ENCODE data around the gene PPID.

PPID gene

DNA sequence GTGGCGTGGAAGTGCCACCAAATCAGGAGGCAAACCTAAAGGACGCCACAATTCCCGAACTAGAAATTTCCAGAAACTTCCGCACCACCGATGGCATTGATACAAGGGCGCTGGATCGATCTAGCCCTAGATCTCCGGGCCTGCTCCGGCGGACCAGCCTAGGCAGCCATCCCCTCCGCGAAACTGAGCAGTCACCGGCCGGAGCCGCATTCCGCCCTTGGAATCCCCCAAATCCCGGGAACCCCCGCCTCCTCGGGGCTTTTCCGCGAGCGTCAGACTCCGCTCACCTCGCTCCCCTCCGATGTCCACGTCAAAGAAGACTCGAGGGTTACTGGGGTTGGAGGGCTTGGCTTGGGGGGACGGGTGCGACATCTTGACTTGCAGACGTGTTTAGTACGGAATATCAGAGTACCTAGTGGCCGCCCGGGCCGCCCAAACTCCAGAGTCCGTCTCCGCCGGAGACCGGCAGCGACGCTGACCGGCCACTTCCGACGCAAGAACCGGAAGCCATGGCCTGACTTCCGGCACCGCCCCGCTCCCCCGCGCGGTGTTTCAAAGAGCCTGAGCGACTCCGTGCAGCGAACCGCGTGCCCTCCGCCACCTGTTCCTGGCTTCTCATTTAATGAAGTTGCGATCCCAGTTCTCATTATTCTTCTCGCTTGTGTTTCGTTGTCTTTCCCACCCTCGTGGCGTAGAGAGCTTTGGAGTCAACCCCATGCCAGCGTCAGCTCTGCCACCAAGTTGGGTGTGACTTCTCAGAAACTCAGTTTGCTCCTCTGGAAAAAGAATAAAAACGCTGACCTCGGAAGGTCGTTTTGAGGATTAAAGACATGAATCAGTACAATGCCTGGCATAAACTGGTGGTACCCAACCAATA is at the start of gene PPID:
PPID (minus strand) TSS at position 480 of the 877 bp plus-strand sequence; CDS start at position 372, 108 bp downstream.
- TF ChIP-seq, protein P1, sequence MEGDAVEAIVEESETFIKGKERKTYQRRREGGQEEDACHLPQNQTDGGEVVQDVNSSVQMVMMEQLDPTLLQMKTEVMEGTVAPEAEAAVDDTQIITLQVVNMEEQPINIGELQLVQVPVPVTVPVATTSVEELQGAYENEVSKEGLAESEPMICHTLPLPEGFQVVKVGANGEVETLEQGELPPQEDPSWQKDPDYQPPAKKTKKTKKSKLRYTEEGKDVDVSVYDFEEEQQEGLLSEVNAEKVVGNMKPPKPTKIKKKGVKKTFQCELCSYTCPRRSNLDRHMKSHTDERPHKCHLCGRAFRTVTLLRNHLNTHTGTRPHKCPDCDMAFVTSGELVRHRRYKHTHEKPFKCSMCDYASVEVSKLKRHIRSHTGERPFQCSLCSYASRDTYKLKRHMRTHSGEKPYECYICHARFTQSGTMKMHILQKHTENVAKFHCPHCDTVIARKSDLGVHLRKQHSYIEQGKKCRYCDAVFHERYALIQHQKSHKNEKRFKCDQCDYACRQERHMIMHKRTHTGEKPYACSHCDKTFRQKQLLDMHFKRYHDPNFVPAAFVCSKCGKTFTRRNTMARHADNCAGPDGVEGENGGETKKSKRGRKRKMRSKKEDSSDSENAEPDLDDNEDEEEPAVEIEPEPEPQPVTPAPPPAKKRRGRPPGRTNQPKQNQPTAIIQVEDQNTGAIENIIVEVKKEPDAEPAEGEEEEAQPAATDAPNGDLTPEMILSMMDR (IDR thresholded peaks at IDR 0.05; ENCODE audit: control extremely low read depth, extremely low read depth, low read depth, missing control alignments): no peak
- POLR2A ChIA-PET: no interaction called here
- peak; percentile 90 for DNase-seq (ENCODE audit: extremely low spot score)
- CTCF ChIA-PET: interaction anchor here (0.6 to 1.3 kb wide), 2 partner anchors 11 to 127 kb away, joined by 3 read pairs; no protein-coding TSS in a partner anchor

DNA sequence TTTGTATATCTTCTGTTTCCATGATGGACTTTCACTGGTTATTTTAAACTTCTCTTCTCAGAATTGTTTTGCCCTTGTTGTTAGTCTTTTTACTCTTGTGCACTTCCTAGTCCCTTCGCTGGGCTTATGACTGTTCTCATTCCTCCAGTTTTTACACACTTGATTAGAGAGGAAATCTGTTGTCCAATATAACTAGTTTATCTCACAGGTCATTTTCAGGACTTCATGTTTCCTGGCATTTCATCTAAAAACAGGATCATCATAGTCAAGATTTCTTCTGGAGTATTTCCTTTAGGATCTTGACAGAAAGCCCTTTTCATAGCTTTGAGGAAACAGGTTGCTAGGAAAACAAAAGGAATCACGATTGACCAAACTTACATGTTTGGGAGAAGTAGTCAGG is 48.6 kb upstream of the PPID start:
- TF ChIP-seq, protein P1 (IDR thresholded peaks at IDR 0.05; ENCODE audit: control extremely low read depth, extremely low read depth, low read depth, missing control alignments): no peak
- POLR2A ChIA-PET: no interaction called here
- CTCF ChIA-PET: no interaction called here
- DNase-seq (ENCODE audit: extremely low spot score): no peak

- TF ChIP-seq, protein P1 (IDR thresholded peaks at IDR 0.05; ENCODE audit: control extremely low read depth, extremely low read depth, low read depth, missing control alignments): no peak
- CTCF ChIA-PET: no interaction called here
Observed at GRCh38 chr4:158770671-158771070, 47.5 kb upstream of the PPID start.

DNA sequence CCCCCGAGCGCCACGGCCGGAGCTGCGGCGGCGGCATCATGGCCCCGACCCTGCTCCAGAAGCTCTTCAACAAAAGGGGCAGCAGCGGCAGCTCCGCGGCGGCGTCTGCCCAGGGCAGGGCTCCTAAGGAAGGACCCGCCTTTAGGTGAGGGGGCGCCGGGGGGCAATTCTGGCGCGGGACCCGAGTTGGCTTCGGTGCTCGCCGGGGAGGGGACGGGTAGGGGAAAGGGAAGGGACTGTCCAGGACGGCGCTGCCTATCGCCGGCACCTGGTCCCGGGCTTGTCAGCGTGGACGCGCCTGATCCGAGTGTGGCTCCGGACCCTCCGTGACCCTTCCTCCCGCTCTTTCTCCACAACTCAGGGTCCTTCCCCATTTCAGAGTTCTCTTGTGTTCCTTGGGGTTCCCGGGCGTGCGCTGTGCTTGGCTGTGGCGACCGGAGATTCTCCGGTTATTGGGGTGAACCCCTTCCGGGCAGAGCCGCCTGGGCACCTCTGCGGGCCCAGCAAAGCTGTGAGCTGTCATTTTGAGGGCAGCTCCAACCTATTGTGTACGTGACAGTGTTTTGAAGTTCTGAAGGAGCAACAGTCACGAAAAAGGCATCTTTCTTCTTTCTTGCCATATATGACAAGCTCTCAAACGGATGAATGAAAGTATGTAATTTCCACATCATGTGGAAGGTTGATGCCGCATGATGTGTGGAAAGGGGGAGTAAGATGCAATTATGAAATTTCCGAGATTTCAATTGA is 46.2 kb upstream of the PPID start:
- ChIA-PET CTCF (interaction anchor here (0.9 to 1.2 kb wide), 3 partner anchors 27 to 87 kb away, joined by 3 to 4 read pairs (median 3); no protein-coding TSS in a partner anchor), POLR2A (no interaction called here)
- TF ChIP-seq, protein P1 (IDR thresholded peaks at IDR 0.05; ENCODE audit: control extremely low read depth, extremely low read depth, low read depth, missing control alignments): no peak
- DNase-seq (ENCODE audit: extremely low spot score): peak; percentile 31

More at GRCh38 chr4:158770671-158771070, 47.5 kb upstream of the PPID start:
- DNase-seq (ENCODE audit: extremely low spot score): no peak
- POLR2A ChIA-PET: no interaction called here

GRCh38 chr4:158768555-158769174 is 45.5 kb upstream of the PPID start, which contains the start of gene FNIP2:
Gene FNIP2, plus strand, starts transcription at chr4:158769026. Its CDS starts 187 bp downstream, at chr4:158769213.
- DNase-seq (ENCODE audit: extremely low spot score): peak; percentile 84
- TF ChIP-seq, protein P1 (IDR thresholded peaks at IDR 0.05; ENCODE audit: control extremely low read depth, extremely low read depth, low read depth, missing control alignments): no peak
- POLR2A ChIA-PET: no interaction called here
- CTCF ChIA-PET: interaction anchor here (0.9 kb wide), 1 partner anchor 88 kb away, joined by 4 read pairs; no protein-coding TSS in a partner anchor

GRCh38 chr4:158767451-158767850 is 44.3 kb upstream of the PPID start:
- no peak for DNase-seq (ENCODE audit: extremely low spot score)
- TF ChIP-seq, protein P1 (IDR thresholded peaks at IDR 0.05; ENCODE audit: control extremely low read depth, extremely low read depth, low read depth, missing control alignments): no peak
- ChIA-PET POLR2A (no interaction called here), CTCF (no interaction called here)
